Neural cell (in vitro differentiated cells): ENCODE data around the gene ELOVL3. TPM values are rescaled to one million over a fixed set of nuclear protein-coding genes. Genes with fewer than 3 reads are reported as not detected.

Experiments
- H2AFZ ChIP-seq: fragments of 200-600, 300-800 bp; sonication (generic), shearing (Covaris generic); 2 replicates; pipeline ENCODE4 v1.6.0; 2014; ENCODE audit warnings: low read depth, mild to moderate bottlenecking, antibody characterized with exemption, low read length, moderate library complexity
- H3F3A ChIP-seq: fragments of 200-600 bp; shearing (Covaris generic); 2 replicates; pipeline ENCODE4 v1.6.1; 2016; ENCODE audit warnings: mild to moderate bottlenecking, moderate library complexity, mixed read lengths, antibody characterized with exemption, low read length; ENCODE audit not compliant: insufficient read depth, poor library complexity, severe bottlenecking
- H3K27ac ChIP-seq: fragments of 200-600, 300-800 bp; sonication (generic), shearing (Covaris generic); 2 replicates; pipeline ENCODE4 v1.5.1; 2014; ENCODE audit warnings: mild to moderate bottlenecking, low read length, moderate library complexity
- H3K27me3 ChIP-seq: fragments of 300-800, 200-600 bp; sonication (generic), shearing (Covaris generic); 2 replicates; pipeline ENCODE4 v1.6.0; 2014; ENCODE audit warnings: mild to moderate bottlenecking, low read depth, low read length, moderate library complexity; ENCODE audit not compliant: insufficient read depth
- H3K36me3 ChIP-seq: fragments of 300-800, 200-600 bp; sonication (generic), shearing (Covaris generic); 2 replicates; pipeline ENCODE4 v1.5.1; 2014; ENCODE audit warnings: mild to moderate bottlenecking, antibody characterized with exemption, low read length, moderate library complexity; ENCODE audit not compliant: insufficient read depth
- H3K4me2 ChIP-seq: fragments of 300-800, 200-600 bp; sonication (generic), shearing (Covaris generic); 2 replicates; pipeline ENCODE4 v1.6.0; 2014; ENCODE audit warnings: mild to moderate bottlenecking, low read length
- H3K4me3 ChIP-seq: fragments of 300-800, 200-600 bp; sonication (generic), shearing (Covaris generic); 2 replicates; pipeline ENCODE4 v1.5.1; 2014; ENCODE audit warnings: mild to moderate bottlenecking, low read length, moderate library complexity
- H3K79me2 ChIP-seq: fragments of 200-600 bp; shearing (Covaris generic); replicated peaks from 2 replicates; pipeline ENCODE4 v1.6.0; 2014; ENCODE audit warnings: mild to moderate bottlenecking, low read length, moderate library complexity; ENCODE audit not compliant: insufficient read depth
- H3K9ac ChIP-seq: fragments of 300-800, 200-600 bp; sonication (generic), shearing (Covaris generic); 2 replicates; pipeline ENCODE4 v1.6.1; 2016; ENCODE audit warnings: mild to moderate bottlenecking, low read length, mixed read lengths
- H3K9me2 ChIP-seq: fragments of 200-600 bp; shearing (Covaris generic); 2 replicates; pipeline ENCODE4 v1.6.1; 2016; ENCODE audit warnings: mild to moderate bottlenecking, low read length, mixed read lengths; ENCODE audit not compliant: insufficient read depth
- H3K9me3 ChIP-seq: fragments of 200-600, 300-800 bp; sonication (generic), shearing (Covaris generic); 2 replicates; pipeline ENCODE4 v1.6.1; 2016; ENCODE audit warnings: mild to moderate bottlenecking, mixed run types, low read length, moderate library complexity, mixed read lengths
- H4K20me1 ChIP-seq: fragments of 200-600 bp; shearing (Covaris generic); 2 replicates; pipeline ENCODE4 v1.6.1; 2016; ENCODE audit warnings: mild to moderate bottlenecking, mixed run types; ENCODE audit not compliant: insufficient read depth
- EP300 ChIP-seq: fragments of 450-650 bp; conservative IDR thresholded peaks from 2 replicates; pipeline ENCODE4 v1.6.1; 2014; ENCODE audit warnings: antibody characterized with exemption, mild to moderate bottlenecking, moderate library complexity; ENCODE audit not compliant: poor library complexity, severe bottlenecking
- EZH2 ChIP-seq: fragments of 200-600, 300-800 bp; shearing (Covaris generic), sonication (generic); IDR thresholded peaks from 2 replicates; pipeline ENCODE4 v1.6.1; 2014; ENCODE audit warnings: antibody characterized with exemption, low read length, borderline replicate concordance, mild to moderate bottlenecking; ENCODE audit not compliant: insufficient read depth, poor library complexity, severe bottlenecking
- MXI1 ChIP-seq: fragments of 450-650 bp; conservative IDR thresholded peaks from 2 replicates; pipeline ENCODE4 v1.6.1; 2014; ENCODE audit warnings: antibody characterized with exemption, mild to moderate bottlenecking; ENCODE audit not compliant: poor library complexity, severe bottlenecking
- POLR2AphosphoS5 ChIP-seq: IDR thresholded peaks from 2 replicates; pipeline ENCODE4 v1.6.1; 2012
- RAD21 ChIP-seq: fragments of 450-650 bp; conservative IDR thresholded peaks from 2 replicates; pipeline ENCODE4 v1.6.1; 2014; ENCODE audit warnings: antibody characterized with exemption, mild to moderate bottlenecking, moderate library complexity
- SMC3 ChIP-seq: fragments of 450-650 bp; conservative IDR thresholded peaks from 2 replicates; pipeline ENCODE4 v1.6.1; 2014; ENCODE audit warnings: antibody characterized with exemption, mild to moderate bottlenecking, moderate library complexity; ENCODE audit not compliant: poor library complexity
- TAF1 ChIP-seq: IDR thresholded peaks from 2 replicates; pipeline ENCODE4 v1.6.1; 2012; ENCODE audit warnings: low read depth
- polyA plus RNA-seq: library from polyadenylated mRNA; depleted of rRNA; stranded (reverse); fragments of >200 nt; gene quantifications from 2 replicates; pipeline ENCODE4 v1.2.3, GENCODE V29; 2014
- TF ChIP-seq, protein P1 (sequence below): IDR thresholded peaks from 2 replicates; pipeline ENCODE4 v1.6.1; 2012; ENCODE audit warnings: borderline replicate concordance
- TF ChIP-seq, protein P2 (sequence below): fragments of 450-650 bp; IDR thresholded peaks from 2 replicates; pipeline ENCODE4 v1.5.1; 2014; ENCODE audit warnings: antibody characterized with exemption, mild to moderate bottlenecking, moderate library complexity; ENCODE audit not compliant: poor library complexity, severe bottlenecking

ELOVL3 gene
- polyA plus RNA-seq, 1 donor from 2014 or later, result not detected

DNA sequence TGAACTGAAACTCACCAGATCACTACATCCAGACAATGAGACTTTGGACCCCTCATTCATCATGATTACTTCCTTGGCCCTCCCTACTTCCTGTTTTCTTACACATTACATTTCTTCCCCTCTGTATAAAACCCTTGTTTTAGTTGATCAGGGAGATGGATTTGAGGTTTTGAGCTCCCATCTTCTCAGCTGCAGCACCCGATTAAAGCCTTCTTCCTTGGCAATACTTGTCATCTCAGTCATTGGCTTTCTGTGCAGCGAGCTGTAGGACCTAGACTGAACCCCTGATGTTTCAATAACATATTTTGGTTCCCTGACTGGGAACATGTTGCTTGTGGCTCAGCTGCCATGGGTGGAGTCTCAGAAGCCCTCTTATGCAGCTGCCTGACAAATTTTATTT, 40.8 kb upstream of the ELOVL3 start:
- Histone ChIP-seq H3F3A (no peaks in the 10 kb centered on the region), H3K4me2 (no peak overlapping the region), H3K9me2 (no peaks in the 10 kb centered on the region), H3K4me3 (no peak overlapping the region), H4K20me1 (no peaks in the 10 kb centered on the region), H3K9me3 (no peaks in the 10 kb centered on the region), H3K27me3 (no peaks in the 10 kb centered on the region), H3K79me2 (no peaks in the 10 kb centered on the region), H2AFZ (no peak overlapping the region), H3K36me3 (no peaks in the 10 kb centered on the region), H3K27ac (no peak overlapping the region), H3K9ac (no peak overlapping the region)
- TF ChIP-seq RAD21 (no peak), SMC3 (no peak), EP300 (no peak), TAF1 (no peak), POLR2AphosphoS5 (no peak), EZH2 (no peak), MXI1 (no peak)
- TF ChIP-seq, protein P1, sequence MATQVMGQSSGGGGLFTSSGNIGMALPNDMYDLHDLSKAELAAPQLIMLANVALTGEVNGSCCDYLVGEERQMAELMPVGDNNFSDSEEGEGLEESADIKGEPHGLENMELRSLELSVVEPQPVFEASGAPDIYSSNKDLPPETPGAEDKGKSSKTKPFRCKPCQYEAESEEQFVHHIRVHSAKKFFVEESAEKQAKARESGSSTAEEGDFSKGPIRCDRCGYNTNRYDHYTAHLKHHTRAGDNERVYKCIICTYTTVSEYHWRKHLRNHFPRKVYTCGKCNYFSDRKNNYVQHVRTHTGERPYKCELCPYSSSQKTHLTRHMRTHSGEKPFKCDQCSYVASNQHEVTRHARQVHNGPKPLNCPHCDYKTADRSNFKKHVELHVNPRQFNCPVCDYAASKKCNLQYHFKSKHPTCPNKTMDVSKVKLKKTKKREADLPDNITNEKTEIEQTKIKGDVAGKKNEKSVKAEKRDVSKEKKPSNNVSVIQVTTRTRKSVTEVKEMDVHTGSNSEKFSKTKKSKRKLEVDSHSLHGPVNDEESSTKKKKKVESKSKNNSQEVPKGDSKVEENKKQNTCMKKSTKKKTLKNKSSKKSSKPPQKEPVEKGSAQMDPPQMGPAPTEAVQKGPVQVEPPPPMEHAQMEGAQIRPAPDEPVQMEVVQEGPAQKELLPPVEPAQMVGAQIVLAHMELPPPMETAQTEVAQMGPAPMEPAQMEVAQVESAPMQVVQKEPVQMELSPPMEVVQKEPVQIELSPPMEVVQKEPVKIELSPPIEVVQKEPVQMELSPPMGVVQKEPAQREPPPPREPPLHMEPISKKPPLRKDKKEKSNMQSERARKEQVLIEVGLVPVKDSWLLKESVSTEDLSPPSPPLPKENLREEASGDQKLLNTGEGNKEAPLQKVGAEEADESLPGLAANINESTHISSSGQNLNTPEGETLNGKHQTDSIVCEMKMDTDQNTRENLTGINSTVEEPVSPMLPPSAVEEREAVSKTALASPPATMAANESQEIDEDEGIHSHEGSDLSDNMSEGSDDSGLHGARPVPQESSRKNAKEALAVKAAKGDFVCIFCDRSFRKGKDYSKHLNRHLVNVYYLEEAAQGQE, result no peak
- TF ChIP-seq, protein P2, sequence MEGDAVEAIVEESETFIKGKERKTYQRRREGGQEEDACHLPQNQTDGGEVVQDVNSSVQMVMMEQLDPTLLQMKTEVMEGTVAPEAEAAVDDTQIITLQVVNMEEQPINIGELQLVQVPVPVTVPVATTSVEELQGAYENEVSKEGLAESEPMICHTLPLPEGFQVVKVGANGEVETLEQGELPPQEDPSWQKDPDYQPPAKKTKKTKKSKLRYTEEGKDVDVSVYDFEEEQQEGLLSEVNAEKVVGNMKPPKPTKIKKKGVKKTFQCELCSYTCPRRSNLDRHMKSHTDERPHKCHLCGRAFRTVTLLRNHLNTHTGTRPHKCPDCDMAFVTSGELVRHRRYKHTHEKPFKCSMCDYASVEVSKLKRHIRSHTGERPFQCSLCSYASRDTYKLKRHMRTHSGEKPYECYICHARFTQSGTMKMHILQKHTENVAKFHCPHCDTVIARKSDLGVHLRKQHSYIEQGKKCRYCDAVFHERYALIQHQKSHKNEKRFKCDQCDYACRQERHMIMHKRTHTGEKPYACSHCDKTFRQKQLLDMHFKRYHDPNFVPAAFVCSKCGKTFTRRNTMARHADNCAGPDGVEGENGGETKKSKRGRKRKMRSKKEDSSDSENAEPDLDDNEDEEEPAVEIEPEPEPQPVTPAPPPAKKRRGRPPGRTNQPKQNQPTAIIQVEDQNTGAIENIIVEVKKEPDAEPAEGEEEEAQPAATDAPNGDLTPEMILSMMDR, result no peak

DNA sequence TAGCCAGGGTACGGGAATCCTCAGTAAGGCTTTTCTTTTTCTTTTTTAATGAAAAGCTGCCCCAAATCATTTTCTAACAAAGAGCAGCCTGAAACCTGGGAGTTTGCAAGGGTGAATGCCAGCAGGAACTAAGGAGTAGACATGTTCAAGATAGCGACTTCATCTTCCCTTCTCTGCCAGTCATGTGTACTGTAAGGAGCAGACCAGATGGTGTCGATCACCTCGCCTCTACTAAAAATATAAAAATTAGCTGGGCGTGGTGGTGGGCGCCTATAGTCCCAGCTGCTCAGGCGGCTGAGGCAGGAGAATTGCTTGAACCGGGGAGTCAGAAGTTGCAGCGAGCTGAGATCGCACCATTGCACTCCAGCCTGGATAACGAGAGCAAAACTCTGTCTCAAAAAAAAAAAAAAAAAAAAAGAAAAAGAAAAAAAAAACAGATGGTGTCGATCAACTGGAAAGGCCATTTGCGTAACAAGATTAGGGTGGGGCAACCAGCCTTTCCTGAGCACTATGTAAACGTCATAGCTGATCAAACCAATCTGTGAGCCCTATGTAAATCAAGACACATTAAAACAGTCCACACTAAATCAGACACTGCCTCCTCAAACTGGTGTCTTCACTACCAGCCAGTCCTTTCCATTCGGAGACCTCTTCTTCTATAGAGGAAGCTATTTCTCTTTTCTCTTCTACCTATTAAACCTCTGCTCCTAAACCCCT, 40.1 kb upstream of the ELOVL3 start:
- H2AFZ ChIP-seq, result no peak overlapping the region
- no peaks in the 10 kb centered on the region for H4K20me1 ChIP-seq
- no peak overlapping the region for H3K9ac ChIP-seq
- H3K9me2 ChIP-seq, result no peaks in the 10 kb centered on the region
- H3K9me3 ChIP-seq, result no peaks in the 10 kb centered on the region
- H3K27ac ChIP-seq, result no peak overlapping the region
- no peak for TF ChIP-seq EZH2
- no peak for TF ChIP-seq SMC3
- TF ChIP-seq MXI1, result no peak
- TF ChIP-seq POLR2AphosphoS5, result no peak
- TF ChIP-seq RAD21, result no peak
- TF ChIP-seq, protein P2, result no peak
- no peak for TF ChIP-seq EP300
- no peak for TF ChIP-seq TAF1
- TF ChIP-seq, protein P1, result no peak
- no peak overlapping the region for H3K4me3 ChIP-seq
- no peaks in the 10 kb centered on the region for H3F3A ChIP-seq
- H3K36me3 ChIP-seq, result no peaks in the 10 kb centered on the region
- no peak overlapping the region for H3K4me2 ChIP-seq
- no peaks in the 10 kb centered on the region for H3K27me3 ChIP-seq
- no peaks in the 10 kb centered on the region for H3K79me2 ChIP-seq
